ENCODE data around the gene ZNF101.

DNA sequence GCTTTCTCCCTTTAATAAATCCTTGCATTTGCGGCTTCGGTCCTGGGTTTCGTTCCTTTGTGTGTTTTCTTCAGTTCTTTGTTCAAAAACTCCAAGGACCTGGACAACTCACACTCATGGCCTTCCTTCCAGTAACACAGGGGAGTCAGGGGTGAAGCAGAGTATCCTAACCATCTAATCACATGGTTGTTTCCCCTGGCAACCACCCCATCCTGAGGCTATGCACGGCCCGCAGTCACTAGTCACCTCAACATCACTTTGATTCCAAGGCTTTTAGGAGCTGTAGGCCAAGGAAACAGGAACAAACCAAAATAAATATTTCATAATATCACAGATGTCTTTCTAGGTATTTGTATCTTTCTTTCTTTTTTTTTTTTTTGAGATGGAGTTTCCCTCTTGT is 28.9 kb downstream of the ZNF101 start:
- TF ChIP-seq POLR2A (IDR thresholded peaks at IDR 0.05): no peak
- TF ChIP-seq, protein P1, sequence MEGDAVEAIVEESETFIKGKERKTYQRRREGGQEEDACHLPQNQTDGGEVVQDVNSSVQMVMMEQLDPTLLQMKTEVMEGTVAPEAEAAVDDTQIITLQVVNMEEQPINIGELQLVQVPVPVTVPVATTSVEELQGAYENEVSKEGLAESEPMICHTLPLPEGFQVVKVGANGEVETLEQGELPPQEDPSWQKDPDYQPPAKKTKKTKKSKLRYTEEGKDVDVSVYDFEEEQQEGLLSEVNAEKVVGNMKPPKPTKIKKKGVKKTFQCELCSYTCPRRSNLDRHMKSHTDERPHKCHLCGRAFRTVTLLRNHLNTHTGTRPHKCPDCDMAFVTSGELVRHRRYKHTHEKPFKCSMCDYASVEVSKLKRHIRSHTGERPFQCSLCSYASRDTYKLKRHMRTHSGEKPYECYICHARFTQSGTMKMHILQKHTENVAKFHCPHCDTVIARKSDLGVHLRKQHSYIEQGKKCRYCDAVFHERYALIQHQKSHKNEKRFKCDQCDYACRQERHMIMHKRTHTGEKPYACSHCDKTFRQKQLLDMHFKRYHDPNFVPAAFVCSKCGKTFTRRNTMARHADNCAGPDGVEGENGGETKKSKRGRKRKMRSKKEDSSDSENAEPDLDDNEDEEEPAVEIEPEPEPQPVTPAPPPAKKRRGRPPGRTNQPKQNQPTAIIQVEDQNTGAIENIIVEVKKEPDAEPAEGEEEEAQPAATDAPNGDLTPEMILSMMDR (IDR thresholded peaks at IDR 0.05 in 4 of 5, conservative IDR thresholded peaks at IDR 0.05 in 1 of 5): no peak

All from gastrocnemius medialis (tissue), 4 donors.